ENCODE data around the gene NR3C2.

The NR3C2 gene

GRCh38 chr4:148441986-148442831, at the start of gene NR3C2:
TSS of gene NR3C2 (minus strand) at chr4:148442414.
- peak; percentile 84 to 95 (median 90) for DNase-seq

GRCh38 chr4:148487181-148487580, 45.0 kb upstream of the NR3C2 start:
- no peak for DNase-seq

GRCh38 chr4:148481636-148482035, 39.4 kb upstream of the NR3C2 start:
- DNase-seq, result no peak

GRCh38 chr4:148477276-148477675, 35.1 kb upstream of the NR3C2 start:
- DNase-seq, result no peak

GRCh38 chr4:148469938-148470337, 27.7 kb upstream of the NR3C2 start:
- no peak for DNase-seq

- DNase-seq, result no peak
Measured at GRCh38 chr4:148454835-148455234, 12.6 kb upstream of the NR3C2 start.

- no peak for DNase-seq
Measured at GRCh38 chr4:148453833-148454232, 11.6 kb upstream of the NR3C2 start.

GRCh38 chr4:148452970-148453369, 10.8 kb upstream of the NR3C2 start:
- no peak for DNase-seq

GRCh38 chr4:148449921-148450320, 7.7 kb upstream of the NR3C2 start:
- DNase-seq, result no peak

GRCh38 chr4:148448141-148448540, 5.9 kb upstream of the NR3C2 start:
- DNase-seq, result no peak

GRCh38 chr4:148447681-148448080, 5.5 kb upstream of the NR3C2 start:
- peak in 2 of 4 experiments; percentile 2 to 3 for DNase-seq

GRCh38 chr4:148445860-148446330, 3.7 kb upstream of the NR3C2 start:
- DNase-seq, result no peak

- DNase-seq, result peak; percentile 33 to 85 (median 52)
Measured at GRCh38 chr4:148445071-148445859, 3.1 kb upstream of the NR3C2 start.

- peak; percentile 14 to 56 (median 31) for DNase-seq
Measured at GRCh38 chr4:148444296-148445070, 2.3 kb upstream of the NR3C2 start.

- DNase-seq, result peak in 3 of 4 experiments; percentile 20 to 47 (median 31)
Measured at GRCh38 chr4:148443512-148444295, 1.5 kb upstream of the NR3C2 start.

GRCh38 chr4:148442832-148443511, 758 bp upstream of the NR3C2 start:
- peak in 1 of 4 experiments; percentile 28 for DNase-seq

- DNase-seq, result no peak
Measured at GRCh38 chr4:148441624-148441985, 609 bp downstream of the NR3C2 start.

GRCh38 chr4:148438047-148438446, 4.2 kb downstream of the NR3C2 start:
- DNase-seq, result no peak

- DNase-seq, result no peak
Measured at GRCh38 chr4:148437439-148437838, 4.8 kb downstream of the NR3C2 start.

- DNase-seq, result no peak
Measured at GRCh38 chr4:148436512-148436911, 5.7 kb downstream of the NR3C2 start.

GRCh38 chr4:148435654-148436406, 6.4 kb downstream of the NR3C2 start:
- no peak for DNase-seq

Measured in activated naive CD4-positive, alpha-beta T cell (primary cell).